Erythroblast (primary cell): ENCODE measurements around the gene TMEM238.

ENCODE experiments used
- DNase-seq, 2 experiments: peaks; one replicate each; lab custom pipeline; 2025; lab: John Stamatoyannopoulos, UW
- GATA1 ChIP-seq: IDR thresholded peaks from 2 replicates; pipeline ENCODE4 v1.6.1; 2011; ENCODE audit warnings: low read depth, mild to moderate bottlenecking, control low read depth, low read length, moderate library complexity
- POLR2A ChIP-seq: IDR thresholded peaks from 2 replicates; pipeline ENCODE4 v1.6.1; 2011; ENCODE audit warnings: mild to moderate bottlenecking, low read length

The TMEM238 gene

GRCh38 chr19:55391191-55391670 lies 7.1 kb upstream of the TMEM238 start:
- peak; percentile 39 to 48 for DNase-seq
- TF ChIP-seq POLR2A: peak; percentile 16
- TF ChIP-seq GATA1: no peak

DNA sequence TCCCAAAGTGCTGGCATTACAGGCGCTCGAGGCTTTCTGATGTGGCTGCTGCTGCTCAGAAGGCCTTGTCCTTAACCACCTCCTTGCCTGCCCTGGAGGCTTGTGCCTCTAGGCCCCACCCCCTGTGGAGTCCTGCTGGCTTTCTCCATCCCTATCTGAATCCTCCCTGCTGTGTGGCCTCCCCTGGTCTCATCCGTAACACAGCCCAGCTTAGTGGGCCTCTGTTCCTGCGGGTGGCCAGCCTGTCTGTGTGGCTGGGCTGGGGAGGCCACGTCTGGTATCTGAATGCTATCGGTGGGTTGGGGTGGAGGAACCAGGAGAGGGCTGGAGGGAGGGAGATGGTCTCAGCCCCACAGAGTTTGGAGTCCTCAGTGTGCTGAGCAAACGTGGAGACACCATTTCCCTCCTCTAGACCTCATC lies 6.4 kb upstream of the TMEM238 start:
- TF ChIP-seq POLR2A (peak; percentile 6), GATA1 (no peak)
- no peak for DNase-seq

GRCh38 chr19:55389386-55390317 lies 5.6 kb upstream of the TMEM238 start:
- TF ChIP-seq GATA1 (no peak), POLR2A (peak; percentile 40)
- no peak for DNase-seq

GRCh38 chr19:55387736-55388497 lies 3.8 kb upstream of the TMEM238 start:
- TF ChIP-seq POLR2A: no peak
- TF ChIP-seq GATA1: no peak
- no peak for DNase-seq

DNA sequence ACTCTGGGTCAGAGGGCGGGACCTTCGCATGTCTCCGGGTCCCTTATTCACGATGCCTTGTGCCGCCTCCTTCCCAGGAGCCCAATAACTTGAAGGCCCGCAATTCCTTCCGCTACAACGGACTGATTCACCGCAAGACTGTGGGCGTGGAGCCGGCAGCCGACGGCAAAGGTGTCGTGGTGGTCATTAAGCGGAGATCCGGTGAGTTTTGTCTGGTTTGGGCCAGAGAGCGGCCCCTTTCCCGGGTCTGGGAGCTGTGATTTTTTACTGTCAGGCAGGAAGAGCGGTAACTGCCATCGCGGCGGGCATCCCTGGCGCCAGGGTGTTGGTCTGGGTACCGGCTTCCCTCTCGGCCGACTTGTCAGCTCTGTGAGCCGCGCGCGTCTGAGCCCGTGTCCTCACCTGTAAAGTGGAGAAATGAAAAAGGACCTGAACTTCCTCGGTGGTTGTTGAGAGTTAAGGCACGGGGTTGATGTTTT lies 2.4 kb upstream of the TMEM238 start:
- no peak for TF ChIP-seq POLR2A
- TF ChIP-seq GATA1: no peak
- DNase-seq: peak in 1 of 2 experiments; percentile 53

DNA sequence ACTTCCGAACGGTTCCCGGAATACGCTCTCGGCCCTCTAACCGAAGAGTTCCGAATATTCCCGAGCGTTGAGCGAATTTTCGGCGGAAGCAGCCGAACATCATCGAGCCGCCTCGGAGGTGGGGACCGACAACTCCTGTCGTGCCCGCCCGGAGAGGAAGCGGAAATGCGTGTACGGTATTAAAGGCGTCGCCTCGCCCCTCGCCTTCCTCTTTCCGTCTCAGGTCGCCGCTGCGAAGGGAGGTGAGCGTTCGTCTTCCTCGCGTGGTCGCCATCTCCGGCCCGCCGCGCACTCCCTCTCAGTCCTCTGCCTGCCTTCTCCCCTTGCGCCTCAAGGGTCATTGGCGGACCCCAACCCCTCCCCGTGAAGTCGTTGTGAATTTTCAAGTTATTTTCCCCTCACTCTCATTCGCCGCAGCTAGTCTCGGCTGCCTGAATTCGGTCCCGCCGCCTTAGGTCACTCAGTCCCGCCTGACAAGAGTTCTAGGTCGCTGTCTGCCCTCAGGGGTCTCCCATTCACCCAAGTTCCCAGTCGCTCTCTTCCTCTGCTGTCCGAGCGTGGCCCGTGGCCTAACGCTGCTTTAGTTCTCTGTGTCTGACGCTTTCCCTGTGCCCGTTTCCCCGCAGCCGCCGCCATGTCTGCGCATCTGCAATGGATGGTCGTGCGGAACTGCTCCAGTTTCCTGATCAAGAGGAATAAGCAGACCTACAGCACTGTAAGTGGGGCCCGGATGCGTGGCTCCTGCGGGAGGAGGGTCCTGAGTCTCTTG lies 1.8 kb upstream of the TMEM238 start, which contains the start of gene RPL28:
RPL28 (plus strand) TSS at position 209 of the 769 bp plus-strand sequence; CDS start at position 635, 426 bp downstream.
- TF ChIP-seq GATA1 (no peak), POLR2A (peak; percentile 100)
- peak; percentile 98 to 99 for DNase-seq

- DNase-seq: peak; percentile 93 to 95
Observed at GRCh38 chr19:55384920-55385723, 1.0 kb upstream of the TMEM238 start.

DNA sequence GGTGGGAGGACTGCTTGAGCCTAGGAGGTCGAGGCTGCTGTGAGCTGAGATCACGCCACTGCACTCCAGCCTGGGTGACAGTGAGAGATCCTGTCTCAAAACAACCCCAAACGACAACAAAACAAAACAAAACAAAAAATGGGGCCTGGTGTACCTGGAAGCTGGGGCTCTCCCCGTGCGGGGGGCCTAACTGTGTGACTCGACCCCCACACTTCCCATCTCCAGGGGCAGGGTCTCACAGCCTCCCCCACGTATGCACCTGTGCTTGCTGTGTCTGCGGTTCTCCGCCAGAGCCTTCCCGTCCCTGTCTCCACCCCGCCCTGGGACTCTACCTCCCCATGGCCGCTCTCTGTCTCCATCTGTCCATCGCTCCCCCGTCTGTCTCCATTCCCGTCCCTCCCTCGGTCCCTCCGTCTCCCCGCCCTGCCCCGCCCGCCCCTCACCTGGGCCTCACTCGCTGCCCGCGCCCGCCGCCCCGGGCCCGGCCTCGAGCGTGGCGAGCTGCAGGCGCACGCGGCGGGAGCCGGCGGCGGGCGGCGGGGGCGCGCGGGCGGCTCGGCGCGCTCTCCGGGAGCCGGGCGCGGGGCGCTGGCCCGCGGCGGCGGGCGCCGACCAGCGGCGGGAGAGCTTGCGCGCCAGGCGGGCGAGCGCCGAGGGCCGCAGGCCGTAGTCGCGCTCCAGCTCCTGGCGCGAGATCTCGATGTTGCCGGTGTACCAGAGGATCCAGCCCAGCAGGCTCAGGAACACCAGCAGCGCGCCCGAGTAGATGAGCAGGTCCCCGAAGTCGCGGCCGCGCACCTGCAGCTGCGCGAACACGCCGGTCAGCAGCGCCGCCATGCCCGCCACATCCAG lies 587 bp downstream of the TMEM238 start:
- DNase-seq: peak; percentile 72 to 76
- TF ChIP-seq GATA1: no peak
- peak; percentile 22 for TF ChIP-seq POLR2A

More at GRCh38 chr19:55384920-55385723, 1.0 kb upstream of the TMEM238 start:
- TF ChIP-seq GATA1: no peak

DNA sequence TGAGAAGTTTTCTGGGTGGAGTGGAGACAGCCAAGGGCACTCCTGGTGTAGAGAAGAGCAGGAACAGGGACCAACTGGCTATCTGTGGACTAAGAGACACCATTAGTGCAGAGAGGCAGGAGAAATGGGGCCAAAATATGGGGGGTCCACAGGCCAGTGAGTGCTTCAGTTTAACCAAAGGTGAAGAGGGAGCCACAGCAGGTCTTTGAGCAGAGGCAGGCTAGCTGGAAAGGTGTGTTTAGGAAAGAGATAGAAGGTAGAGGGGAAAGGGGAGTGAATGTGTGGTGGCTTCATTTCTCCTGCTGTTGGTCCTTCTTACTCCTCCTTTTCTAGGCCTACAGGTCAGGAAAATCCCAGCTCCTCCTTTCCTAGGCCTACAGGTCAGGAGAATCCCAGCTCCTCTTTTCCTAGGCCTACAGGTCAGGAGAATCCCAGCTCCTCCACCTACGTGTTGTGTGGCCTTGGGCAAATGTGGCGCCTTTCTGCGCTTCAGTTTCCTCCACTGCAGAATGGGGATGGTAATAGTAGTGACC lies 1.5 kb downstream of the TMEM238 start:
- TF ChIP-seq POLR2A (no peak), GATA1 (no peak)
- DNase-seq: no peak

- no peak for TF ChIP-seq POLR2A
- TF ChIP-seq GATA1: no peak
Observed at GRCh38 chr19:55382013-55382412, 2.1 kb downstream of the TMEM238 start.

GRCh38 chr19:55379174-55379573 lies 4.9 kb downstream of the TMEM238 start:
- TF ChIP-seq GATA1 (no peak), POLR2A (no peak)
- no peak for DNase-seq

More at GRCh38 chr19:55382013-55382412, 2.1 kb downstream of the TMEM238 start:
- no peak for DNase-seq
